Lower lobe of right lung (tissue), 2 donors: ENCODE data around the gene RASGRP2. TPM values are rescaled to one million over a fixed set of nuclear protein-coding genes. Genes with fewer than 3 reads are reported as not detected.

Experiments used
- ATAC-seq, 2 donors: fragments of 200-7000 bp; cut with Tn5 transposase; one replicate each; pipeline ENCODE4 v1.9.1; 2020 to 2022; ENCODE audit warnings: mild to moderate bottlenecking in 2 of 2, moderate library complexity in 2 of 2
- DNase-seq: peaks from one replicate; pipeline ENCODE4 v3.0.0-alpha.2; 2020
- H3K27ac ChIP-seq: fragments of 200-600 bp; one replicate; pipeline ENCODE4 v1.8.0; 2022
- H3K27me3 ChIP-seq: fragments of 200-600 bp; one replicate; pipeline ENCODE4 v1.8.0; 2022; ENCODE audit warnings: low read depth
- H3K36me3 ChIP-seq: fragments of 200-600 bp; one replicate; pipeline ENCODE4 v1.8.0; 2022; ENCODE audit warnings: mild to moderate bottlenecking
- H3K4me1 ChIP-seq: fragments of 200-600 bp; one replicate; pipeline ENCODE4 v1.8.0; 2022
- H3K4me3 ChIP-seq: fragments of 200-600 bp; one replicate; pipeline ENCODE4 v1.8.0; 2022; ENCODE audit warnings: mild to moderate bottlenecking
- H3K9me3 ChIP-seq: fragments of 200-600 bp; one replicate; pipeline ENCODE4 v1.8.0; 2022
- intact Hi-C: fragments of 100-400 bp; cut with DNase I; formaldehyde crosslinking; loops from one replicate; pipeline ENCODE4 v1.11.0; 2022
- total RNA-seq: library from RNA; stranded (reverse); fragmentation: NEBNext Ultra II Directional; extraction: Animal tissue kit (Norgen Biotek cat#: 25700); gene quantifications from one replicate; pipeline ENCODE4 v1.2.1, GENCODE V29; 2021
- TF ChIP-seq, protein P1 (sequence below): fragments of 200-600 bp; IDR thresholded peaks from one replicate; pipeline ENCODE4 v1.8.0; 2022; ENCODE audit warnings: antibody characterized with exemption, mild to moderate bottlenecking
- donor health status: DM: no; HTN: yes; CAD: no; lungs with severe emphysema.

RASGRP2 gene
- total RNA-seq, 1 donor from 2014 or later, result 30.4 TPM

DNA sequence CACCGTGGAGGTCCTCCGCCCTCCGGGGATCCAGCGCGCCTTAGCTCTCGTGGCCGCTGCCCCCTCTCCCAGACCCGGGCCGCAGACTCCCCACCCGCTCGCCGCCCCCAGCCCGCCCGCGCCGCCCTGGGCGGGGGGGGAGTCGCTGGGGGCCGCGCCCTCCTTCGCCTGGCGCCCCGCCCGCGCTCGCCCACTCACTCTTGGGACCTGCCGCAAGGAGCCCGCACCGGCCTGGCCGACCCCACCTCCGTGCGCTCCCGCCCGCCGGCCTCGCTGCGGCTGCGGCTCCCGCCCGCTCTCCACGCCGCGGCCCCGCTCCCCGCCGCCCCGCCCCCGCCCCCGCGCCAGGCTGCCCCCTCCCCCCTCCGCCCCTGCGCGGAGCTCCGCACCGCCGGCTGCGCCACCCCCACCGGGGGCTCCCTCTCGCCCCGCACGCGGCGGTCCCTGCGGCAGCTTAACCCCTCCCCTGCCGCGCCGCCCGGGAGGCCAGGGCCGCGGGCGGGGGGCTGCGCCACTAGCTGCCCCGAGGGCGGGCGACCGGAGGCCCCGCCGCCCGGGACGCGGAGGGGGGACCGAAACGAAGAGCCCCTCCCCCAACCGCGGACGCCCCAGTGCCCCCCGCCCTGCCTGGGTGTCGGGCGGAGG, 724 bp upstream of the RASGRP2 start:
- DNase-seq (no peak), ATAC-seq (no peak)
- Histone ChIP-seq H3K9me3 (no peaks in the 10 kb centered on the region), H3K27ac (peak overlapping the region; percentile 94), H3K27me3 (peaks cover 14% of the 10 kb centered on the region), H3K36me3 (no peaks in the 10 kb centered on the region), H3K4me3 (peak overlapping the region; percentile 76), H3K4me1 (peaks cover 40% of the 10 kb centered on the region)
- intact Hi-C loops, result no loop called here
- TF ChIP-seq, protein P1, sequence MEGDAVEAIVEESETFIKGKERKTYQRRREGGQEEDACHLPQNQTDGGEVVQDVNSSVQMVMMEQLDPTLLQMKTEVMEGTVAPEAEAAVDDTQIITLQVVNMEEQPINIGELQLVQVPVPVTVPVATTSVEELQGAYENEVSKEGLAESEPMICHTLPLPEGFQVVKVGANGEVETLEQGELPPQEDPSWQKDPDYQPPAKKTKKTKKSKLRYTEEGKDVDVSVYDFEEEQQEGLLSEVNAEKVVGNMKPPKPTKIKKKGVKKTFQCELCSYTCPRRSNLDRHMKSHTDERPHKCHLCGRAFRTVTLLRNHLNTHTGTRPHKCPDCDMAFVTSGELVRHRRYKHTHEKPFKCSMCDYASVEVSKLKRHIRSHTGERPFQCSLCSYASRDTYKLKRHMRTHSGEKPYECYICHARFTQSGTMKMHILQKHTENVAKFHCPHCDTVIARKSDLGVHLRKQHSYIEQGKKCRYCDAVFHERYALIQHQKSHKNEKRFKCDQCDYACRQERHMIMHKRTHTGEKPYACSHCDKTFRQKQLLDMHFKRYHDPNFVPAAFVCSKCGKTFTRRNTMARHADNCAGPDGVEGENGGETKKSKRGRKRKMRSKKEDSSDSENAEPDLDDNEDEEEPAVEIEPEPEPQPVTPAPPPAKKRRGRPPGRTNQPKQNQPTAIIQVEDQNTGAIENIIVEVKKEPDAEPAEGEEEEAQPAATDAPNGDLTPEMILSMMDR, result no peak

DNA sequence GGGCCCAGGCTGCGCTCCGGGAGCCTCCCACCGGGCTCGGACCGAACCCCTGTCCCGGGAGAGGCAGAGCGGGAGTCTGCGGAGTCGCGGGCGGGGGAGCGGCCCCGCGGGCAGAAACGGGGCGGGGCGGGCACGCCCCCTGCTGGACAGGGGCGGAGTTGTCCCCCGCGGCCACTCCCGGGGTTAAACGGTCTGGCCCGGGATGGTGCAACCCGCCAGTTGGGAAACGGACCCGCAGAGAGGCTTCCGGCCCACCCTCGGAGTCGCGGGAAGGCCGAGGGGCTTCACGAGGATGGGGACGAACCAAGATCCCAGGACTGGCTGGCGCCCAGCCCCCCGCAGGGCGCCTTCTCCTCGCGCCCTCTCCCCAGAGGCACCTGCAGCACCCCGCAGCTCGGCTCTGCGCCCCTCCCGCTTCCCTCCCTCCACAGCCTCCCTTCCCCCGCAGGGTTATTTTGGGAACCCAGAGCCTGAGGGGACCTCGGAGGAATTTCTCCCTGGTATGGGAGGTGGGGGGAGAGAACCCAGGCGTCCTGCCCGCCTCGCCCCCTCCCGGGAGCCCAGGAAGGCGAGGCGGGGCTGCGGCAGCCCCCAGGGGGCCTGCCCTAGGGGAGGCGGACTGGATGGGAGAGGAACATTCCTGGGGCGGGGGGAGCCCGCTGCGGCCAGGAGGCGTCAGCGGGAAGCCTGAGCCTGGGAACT, 902 bp downstream of the RASGRP2 start:
- Histone ChIP-seq H3K27me3 (peaks cover 14% of the 10 kb centered on the region), H3K9me3 (no peaks in the 10 kb centered on the region)
- intact Hi-C loops, result no loop called here

DNA sequence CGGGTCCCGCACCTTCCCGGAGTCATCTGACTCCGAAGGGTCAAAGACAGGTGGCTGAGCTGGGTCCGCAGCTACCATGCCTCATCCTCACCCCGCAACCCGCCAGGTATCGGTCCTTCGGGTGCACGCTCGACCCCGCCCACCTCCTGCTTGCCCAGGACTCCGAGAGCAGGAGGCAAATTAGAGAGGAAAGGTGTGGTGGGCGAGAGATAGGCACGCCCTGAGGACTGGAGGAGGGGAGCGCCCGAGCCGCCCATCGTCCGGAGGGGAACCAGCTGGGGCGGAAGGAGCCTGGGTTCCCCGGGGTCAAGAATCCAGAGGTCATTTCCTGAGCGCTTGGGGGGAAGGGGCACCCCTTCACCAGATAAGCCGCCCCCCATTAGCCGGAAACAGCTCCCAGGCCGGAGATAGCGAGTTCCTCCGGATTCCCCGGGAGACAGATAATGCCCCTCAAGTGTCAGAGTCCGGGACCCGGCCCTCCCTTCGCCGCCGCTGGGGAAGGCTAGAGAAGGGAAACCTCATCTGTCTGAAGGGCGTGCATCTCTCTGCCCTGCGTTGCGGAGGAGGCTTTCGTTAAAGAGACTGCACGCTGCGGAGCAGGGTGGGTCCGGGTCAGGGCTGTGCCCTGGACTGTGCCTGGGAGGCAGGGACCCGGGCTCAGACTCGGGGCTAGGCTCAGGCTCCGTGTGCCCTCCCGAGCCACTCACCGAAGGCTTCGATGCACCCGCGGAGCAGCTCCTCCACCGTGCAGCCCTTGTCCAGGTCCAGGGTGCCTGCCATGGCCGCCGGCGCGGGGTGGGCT, 1.7 kb downstream of the RASGRP2 start:
- no peak for DNase-seq
- Histone ChIP-seq H3K27me3 (peaks cover 14% of the 10 kb centered on the region), H3K27ac (peak overlapping the region; percentile 94), H3K4me3 (peak overlapping the region; percentile 76), H3K4me1 (peaks cover 40% of the 10 kb centered on the region), H3K36me3 (peaks cover 8% of the 10 kb centered on the region), H3K9me3 (no peaks in the 10 kb centered on the region)
- intact Hi-C loops, result no loop called here
- TF ChIP-seq, protein P1, result no peak
- peak; percentile 5 to 11 for ATAC-seq

More for the DNA sequence above, 902 bp downstream of the RASGRP2 start:
- Histone ChIP-seq H3K27ac (peak overlapping the region; percentile 94), H3K4me3 (peak overlapping the region; percentile 76), H3K36me3 (peaks cover 3% of the 10 kb centered on the region), H3K4me1 (peaks cover 40% of the 10 kb centered on the region)
- ATAC-seq (peak; percentile 72 to 84), DNase-seq (peak; percentile 87)
- TF ChIP-seq, protein P1, result peak; percentile 92

DNA sequence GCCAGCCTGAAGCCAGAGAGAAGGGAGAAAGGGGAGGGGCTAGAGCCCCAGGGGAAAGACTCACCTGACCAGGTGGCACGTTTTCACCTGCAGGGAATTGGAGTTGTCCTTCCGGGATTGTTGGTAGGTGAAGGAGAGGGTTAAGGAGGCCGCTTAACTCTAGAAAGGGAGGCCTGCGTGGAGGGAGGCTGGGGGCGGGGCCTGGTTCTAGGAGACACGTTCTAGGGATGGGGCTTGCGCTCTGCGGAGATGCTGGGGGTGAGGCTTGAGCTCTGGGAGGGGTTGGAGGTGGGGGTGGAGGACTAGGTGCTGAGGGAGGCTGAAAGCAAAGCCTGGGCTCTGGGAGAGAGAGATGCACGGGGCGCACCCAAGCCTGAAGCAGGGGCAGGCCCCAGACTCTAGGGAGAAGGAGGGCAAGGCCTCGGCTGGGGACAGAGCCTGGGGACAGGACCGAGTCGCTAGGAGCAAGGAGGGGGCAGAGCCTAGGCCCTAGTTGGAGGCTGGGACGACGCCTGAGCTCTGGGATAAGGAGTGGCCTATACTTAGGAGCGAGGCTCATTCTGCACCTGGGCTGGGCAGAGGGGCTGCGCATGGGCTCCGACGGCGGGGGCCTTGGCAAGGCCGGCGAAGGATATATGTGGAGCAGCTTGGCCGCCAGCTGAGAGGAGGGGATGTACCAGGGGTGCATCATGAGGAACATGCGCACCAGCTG, 2.4 kb downstream of the RASGRP2 start:
- TF ChIP-seq, protein P1, result no peak
- H3K27me3 ChIP-seq, result peaks cover 14% of the 10 kb centered on the region
- H3K36me3 ChIP-seq, result peaks cover 16% of the 10 kb centered on the region
- H3K4me1 ChIP-seq, result peaks cover 40% of the 10 kb centered on the region
- H3K9me3 ChIP-seq, result no peaks in the 10 kb centered on the region
- DNase-seq (no peak), ATAC-seq (no peak)
- H3K27ac ChIP-seq, result peak overlapping the region; percentile 94
- H3K4me3 ChIP-seq, result peak overlapping the region; percentile 76
- intact Hi-C loops, result no loop called here

DNA sequence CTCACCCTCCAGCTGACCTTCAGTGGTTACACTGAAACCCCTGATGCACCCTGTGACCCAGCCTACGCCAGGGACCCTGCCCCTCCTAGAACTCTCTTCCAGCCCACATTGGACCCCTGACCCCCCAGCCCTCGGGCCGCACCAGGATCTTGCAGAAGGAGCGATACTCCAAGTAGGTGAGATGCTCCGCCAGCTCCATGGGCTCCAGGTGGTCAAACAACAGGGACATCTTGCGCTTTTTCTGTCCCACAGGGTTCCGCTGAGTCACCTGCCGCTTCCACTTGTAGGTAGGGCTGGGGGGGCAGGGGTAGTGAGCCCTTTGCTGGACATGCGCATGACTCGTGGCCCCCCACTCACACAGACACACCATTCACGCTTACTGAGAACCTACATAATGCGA, 4.1 kb downstream of the RASGRP2 start:
- no peak for DNase-seq
- ATAC-seq, result no peak
- peaks cover 29% of the 10 kb centered on the region for H3K4me1 ChIP-seq
- peaks cover 32% of the 10 kb centered on the region for H3K36me3 ChIP-seq
- no peak overlapping the region for H3K4me3 ChIP-seq
- H3K27ac ChIP-seq, result no peak overlapping the region
- peaks cover 14% of the 10 kb centered on the region for H3K27me3 ChIP-seq
- TF ChIP-seq, protein P1, result no peak
- intact Hi-C loops, result no loop called here
- no peaks in the 10 kb centered on the region for H3K9me3 ChIP-seq
